ENCODE results near the gene SUV39H1.
A peak's percentile ranks its signal among the peaks of the same experiment; 100 is the strongest.

The SUV39H1 gene

DNA sequence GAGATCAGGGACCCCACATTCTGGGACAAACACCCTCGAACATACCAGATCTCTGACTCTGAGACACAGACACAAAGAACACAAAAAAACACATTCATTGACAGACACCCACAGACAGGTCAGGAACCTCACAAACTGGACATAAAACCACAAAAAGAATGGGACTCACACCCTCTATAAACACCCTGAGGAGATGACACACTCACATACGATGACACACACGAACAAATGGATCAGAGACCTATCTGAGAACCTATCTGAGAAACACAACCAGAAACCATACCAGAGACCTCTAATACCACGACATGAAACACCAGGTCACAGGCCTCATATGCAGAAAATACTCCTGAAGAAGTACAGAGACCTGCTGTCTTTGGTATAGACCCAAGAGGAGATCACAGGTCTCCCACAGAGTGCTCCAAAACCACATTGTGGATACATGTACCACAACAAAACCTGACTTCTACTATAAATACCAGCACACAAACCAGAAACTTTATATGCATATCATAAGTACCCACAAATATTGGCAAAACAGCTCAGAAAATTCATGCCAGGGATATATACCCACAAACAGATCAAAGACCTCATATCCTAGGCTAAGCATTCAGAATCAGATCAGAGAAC lies 19.5 kb downstream of the SUV39H1 start:
- DNase-seq = no peak

DNA sequence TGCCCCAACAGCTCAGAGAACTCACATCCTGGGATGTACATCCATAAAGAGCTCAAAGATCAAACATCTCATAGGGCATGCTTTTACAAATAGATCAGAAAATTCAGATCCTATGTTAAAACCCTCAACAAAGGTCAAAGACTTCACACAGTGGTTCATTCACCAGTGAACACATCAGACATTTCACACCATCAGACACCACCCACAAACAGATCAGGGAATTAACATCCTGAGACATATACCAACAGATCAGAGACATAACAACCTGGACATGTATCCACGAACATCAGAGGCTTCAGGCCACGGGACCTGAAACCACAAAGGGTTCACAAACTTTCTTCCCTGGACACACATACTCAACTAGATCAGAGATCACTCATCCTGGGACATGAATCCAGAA lies 23.4 kb downstream of the SUV39H1 start:
- DNase-seq = no peak

DNA sequence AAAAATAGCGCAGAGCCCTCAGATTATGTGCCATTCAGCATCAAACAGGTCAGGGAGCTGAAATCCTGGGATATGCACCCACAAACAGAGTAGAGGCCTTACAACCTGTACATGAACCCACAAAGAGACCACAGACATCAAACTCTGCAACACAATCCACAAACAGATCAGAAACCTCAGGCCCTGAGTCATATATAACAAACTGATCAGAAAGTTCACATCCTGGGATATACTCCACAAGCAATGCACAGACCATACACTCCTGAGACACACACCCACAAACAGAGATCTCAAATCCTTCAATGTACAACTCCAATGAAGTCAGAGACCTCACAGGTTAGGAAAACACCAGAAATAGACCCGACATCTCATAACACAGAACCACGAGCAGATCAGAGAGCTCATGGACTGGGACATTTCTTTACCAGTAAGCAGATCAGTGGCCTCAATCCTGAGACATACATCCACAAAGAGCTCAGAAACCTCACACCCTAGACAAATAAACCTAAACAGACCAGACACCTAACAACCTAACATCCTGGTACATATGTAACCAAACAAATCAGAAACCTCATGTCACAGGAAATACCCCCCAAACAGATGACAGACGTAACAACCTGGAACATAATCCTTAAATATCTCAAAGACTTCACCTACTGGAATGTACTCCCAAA lies 24.2 kb downstream of the SUV39H1 start:
- no peak for DNase-seq

DNA sequence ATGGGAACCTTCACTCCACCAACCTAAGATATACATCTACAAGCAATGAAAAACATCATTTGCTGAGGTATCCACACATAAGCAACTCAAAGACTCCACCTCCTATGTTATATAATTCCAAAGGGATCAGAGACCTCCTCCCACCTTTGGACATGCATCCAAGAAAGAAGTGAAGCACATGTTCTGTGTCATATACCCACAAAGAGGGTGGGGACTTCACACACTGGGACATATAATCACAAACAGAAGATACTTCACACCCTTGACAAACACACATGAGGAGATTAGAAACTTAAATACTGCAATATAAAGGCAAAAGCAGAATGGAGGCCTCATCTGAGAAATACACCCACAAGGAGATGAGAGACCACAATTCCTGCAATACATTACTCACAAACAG lies 25.4 kb downstream of the SUV39H1 start:
- no peak for DNase-seq

DNA sequence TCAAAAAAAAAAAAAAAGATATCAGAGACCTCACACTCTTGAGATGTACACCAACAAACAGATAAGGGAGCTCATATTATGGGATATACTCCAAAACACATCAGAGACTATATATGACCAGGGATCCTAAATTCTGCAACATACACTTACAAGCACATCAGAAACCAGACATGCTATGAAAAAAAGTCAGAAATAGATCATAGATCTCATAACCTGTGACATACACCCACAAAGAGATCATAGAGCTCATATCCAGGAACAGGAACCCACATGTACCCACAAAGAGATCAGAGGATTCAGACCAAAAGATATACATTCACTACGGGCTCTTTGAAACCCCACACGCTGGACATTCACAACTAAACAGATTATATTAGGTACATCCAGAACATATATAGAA lies 30.1 kb downstream of the SUV39H1 start:
- no peak for DNase-seq

DNA sequence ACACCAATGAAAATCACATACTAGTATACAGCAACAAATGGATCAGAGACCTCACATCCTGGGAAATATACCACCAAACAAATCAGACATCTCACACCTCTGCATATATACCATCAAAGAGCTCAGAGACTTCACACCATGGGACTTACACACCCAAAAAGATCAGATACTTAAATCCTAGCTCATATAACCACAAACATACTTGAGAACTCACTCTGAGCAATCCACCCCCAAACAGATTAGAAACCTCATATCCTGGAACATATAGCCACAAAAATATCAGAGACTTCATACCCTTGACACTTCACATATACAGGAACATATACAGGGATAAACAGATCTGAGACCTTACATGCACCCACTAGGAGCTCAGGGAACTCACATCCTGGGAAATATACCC lies 32.1 kb downstream of the SUV39H1 start:
- no peak for DNase-seq

DNA sequence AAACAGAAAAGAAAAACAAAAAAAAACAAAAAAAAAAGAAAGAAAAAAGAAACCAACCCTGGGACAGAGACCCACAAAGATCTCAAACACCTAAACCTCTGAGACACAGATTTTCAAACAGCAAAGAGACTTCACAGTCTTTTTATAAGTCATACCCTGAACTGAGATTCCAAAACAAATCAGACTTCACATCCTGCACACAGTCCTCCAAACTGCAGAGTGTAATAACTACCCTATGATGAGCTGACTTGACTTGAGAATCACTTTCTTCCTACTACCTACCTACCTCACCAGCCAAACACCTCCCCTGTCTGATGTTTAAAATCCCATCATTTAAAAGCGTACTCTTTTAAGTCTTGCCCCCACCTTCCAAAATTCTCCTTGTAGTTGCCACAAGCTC lies 39.8 kb downstream of the SUV39H1 start:
- DNase-seq = no peak

DNA sequence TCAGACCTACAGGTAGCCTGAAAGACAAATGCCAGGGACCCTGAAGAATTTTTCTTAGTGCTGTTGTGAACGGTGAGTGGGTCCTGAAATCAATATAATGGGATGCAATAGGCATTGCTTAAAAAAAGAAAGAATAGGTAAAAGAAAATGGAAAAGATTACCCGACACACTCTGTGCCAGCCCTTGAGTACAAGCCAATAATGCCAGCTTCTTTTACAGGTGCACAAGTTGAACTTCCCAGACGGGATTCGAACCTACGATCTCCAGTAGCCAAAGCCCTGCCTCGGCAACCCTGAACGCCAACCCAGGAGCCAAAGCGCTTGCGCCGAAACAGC lies 40.3 kb downstream of the SUV39H1 start:
- DNase-seq = no peak

DNA sequence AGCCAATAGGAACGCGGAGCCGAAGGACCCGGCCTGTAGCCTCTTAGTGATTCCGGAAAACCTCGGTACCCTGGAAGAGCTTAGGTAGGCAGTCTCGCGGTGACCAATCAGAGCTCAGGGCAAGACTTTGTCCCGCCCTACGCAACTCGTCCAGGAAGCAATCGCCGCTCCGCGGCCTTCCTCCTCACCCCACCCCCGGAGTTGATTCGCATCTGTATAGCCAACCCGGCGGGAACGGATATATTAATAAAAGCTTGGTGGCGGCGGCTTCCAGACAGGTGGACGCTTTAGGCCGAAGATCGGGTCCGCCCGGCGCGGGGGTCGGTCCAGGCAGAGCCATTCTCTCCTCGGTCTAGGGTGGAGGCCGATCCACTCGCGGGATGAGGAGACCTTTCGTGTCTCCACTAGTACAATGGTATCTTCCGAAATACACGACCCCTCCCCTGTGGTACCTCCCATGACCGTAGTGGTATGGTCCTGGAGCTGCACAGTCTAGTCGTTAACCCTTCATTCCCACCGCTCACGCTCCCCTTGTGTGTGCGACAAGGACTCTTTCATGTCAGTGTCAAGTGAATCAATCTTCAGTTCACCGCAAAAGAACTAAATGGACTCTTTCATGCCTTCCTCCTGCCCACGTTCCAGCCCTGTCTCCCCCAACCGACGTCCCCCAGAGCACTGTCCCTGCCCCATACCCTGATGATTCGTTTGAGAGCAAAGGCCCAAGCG lies 40.8 kb downstream of the SUV39H1 start:
- DNase-seq = peak; percentile 97

DNA sequence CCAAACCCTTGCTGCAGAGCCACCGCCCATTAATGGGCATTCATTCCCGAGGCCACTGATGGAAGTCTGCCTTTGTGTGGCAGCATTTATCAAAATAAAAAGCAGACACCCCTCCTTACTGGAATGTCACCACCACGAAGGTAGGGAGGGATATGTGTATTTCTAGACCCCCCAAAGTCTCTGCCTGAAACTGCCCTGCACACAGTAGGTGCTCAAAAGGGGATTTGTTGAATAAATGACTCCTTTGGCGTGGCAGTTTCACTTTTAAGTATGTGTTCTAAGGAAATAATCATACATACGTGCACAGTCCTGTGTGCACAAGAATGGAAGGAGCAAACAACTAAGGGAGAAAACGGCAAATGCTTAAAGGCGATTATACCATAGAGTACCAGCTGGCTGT lies 41.4 kb downstream of the SUV39H1 start:
- no peak for DNase-seq

DNA sequence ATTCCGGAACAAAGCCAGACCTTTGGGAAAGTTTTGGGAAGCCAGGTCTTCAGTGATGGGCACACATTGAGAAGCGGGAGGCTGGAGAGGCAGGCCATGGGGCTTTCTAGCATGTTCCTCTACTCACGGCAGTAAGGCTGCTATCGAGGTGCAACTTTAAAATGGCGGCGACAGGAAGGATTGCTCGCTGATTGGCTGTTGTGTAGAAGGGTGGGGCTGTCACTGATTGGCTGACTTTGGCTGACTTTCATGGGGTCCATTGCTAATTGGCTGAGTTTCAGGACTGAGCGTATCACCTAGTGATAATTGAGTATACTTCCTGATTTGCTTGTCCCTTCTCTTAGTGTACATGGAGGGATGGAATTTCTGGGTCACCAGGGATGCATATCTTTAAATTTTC lies 45.3 kb downstream of the SUV39H1 start:
- no peak for DNase-seq

DNA sequence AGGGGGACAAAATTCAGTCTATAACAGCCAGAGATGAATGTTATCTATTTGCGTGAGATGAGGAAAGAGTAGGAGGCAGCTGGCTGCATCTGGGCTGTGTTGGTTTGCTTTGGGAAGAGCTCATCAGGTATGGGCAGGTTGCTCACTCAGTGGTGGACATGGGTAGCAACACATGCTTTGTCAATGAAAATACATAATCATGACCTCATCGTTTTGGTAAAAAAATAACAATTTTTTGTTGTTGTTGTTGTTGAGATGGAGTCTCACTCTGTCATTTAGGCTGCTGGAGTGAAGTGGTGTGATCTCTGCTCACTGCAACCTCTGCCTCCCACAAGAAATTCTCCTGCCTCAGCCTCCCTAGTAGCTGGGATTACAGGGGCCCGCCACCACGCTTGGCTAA lies 48.7 kb downstream of the SUV39H1 start:
- no peak for DNase-seq

DNA sequence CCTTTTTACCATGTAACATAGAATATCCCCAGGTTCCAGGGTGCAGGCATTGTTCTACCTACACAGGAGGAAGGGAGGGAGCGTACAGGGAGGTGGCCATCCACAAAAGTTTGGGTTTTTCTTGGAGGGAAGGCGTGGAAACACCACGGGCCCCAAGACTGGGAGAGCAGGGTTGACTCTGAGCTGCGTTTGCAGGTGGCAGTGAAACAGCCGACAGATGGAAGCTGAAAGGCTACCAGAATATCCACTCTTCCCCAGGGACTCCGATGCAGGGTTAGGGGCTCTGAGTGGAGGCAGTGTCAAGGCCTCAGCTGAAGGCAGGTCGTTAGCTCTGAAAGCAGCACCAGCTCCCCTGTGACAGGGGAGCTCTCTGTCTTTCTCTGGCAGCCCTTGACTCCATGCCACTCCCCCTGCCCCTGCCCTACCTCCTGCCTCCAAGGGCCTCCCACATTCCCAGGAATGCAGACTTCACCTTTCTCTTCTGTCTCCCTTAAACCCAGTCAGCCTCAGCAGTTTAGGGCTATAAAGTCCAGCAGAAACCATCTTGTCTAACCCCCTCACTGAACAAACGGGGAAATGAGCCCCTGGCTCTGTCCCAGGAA lies 51.0 kb downstream of the SUV39H1 start:
- DNase-seq = no peak

DNA sequence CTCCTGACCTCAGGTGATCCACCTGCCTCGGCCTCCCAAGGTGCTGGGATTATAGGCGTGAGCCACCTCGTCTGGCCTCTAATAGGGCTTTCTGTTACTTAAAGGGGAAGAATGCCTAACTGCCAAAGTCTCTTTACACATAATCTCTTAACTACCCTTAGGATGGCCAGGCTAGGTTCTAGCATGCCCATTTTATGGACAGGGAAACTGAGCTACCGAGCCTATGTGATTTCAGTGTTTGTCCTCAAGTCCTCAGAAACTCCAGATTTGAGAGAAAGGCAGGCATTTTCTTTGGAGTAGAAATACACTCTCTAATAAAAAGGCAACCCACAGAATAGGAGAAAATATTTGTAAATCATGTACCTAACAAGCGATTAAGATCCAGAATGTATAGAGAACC lies 52.6 kb downstream of the SUV39H1 start:
- DNase-seq = no peak

DNA sequence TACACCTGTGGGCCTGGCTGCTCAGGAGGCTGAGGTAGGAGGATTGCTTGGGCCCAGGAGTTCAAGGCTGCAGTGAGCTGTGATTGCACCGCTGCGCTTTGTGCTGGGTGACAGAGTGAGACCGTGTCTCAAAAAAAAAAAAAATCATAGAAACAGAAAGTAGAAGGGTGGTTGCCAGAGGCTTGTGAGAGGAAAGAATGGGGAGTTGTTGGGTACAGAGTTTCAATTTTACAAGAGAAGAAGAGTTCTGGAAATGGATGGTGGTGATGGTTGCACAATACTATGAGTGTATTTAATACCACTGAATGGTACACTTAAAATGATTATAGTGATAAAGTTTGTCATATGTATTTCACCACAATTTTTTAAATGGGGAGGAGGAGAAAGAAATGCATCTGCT lies 54.8 kb downstream of the SUV39H1 start:
- DNase-seq = no peak

DNA sequence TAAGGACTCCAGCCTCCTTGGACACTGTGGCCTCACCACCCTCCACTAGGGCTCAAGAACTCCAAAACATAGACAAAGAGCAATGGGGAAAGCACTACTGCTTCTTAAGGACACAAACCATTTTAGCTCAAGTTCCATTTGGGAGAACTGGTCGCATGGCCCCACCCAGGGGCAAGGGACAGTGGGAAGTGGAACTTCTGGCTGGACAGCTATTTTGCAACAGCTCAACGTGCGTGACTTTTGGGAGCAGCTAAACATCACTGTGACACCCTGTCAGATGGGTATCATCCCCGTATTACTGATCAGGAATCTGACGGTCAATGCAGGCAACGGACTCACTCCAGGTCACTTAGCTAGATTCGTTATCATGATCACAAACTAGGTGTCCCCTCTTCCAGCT lies 56.0 kb downstream of the SUV39H1 start:
- DNase-seq = no peak

DNA sequence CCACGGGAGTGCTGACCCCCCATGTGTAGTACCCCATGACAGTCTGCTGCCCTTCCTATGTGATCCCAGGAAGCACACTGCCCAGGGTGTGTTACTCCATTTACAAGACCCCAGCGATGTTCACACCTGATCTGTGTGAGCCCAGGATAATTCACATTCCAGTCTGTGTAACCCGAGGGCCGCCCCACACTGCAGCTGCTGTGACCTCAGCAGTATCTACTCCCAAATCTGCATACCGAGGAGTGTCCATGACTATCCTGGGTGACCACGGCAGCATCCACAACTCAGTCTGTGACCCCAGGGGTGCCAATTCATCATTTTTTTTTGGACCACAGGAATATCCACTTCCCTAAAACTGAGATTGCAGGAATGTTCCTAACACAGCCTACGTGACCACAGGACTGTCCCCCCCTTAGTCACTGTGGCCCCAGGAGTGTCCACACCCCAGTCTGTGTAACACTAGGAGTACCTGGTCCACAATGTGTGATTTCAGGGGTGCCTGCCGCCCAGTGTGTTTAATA lies 57.2 kb downstream of the SUV39H1 start:
- no peak for DNase-seq

DNA sequence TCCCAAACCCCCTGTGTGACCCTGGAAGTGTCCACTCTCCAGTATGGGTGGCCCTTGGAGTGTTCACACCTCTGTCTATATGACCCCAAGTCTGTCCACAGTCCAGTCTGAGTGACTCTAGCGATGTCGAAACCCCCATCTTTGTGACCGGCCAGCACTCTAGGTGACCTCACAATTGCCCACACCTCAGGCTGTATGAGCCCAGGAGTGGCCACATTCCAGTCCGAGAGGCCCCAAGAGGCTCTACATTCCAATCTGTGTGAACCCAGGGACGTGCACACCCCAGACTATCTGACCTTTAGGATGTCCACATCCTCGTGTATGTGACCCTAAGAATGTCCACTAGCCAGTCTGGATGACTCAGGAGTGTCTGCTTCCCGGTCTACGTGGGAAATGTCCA lies 57.7 kb downstream of the SUV39H1 start:
- no peak for DNase-seq

Measured in NCI-H1694 (cell line).